HG03064 (cell line): ENCODE results near the gene LENG9.
A peak's percentile ranks its signal among the peaks of the same experiment; 100 is the strongest.
"Not testable (repeated sequence)": the region's sequence is repeated elsewhere in the genome, so short reads cannot be mapped to it uniquely, and the experiment has no call there.

Experiments used
- ATAC-seq: cut with Tn5 transposase; IDR thresholded peaks from one replicate; pipeline ENCODE4 v1.9.1; 2021; ENCODE audit warnings: low read depth; ENCODE audit not compliant: unreplicated experiment

The LENG9 gene

GRCh38 chr19:54460230-54461005 is 3.2 kb downstream of the LENG9 start:
- no peak for ATAC-seq

- no peak for ATAC-seq
These were observed 4.0 kb downstream of the LENG9 start for GRCh38 chr19:54459282-54460229.

DNA sequence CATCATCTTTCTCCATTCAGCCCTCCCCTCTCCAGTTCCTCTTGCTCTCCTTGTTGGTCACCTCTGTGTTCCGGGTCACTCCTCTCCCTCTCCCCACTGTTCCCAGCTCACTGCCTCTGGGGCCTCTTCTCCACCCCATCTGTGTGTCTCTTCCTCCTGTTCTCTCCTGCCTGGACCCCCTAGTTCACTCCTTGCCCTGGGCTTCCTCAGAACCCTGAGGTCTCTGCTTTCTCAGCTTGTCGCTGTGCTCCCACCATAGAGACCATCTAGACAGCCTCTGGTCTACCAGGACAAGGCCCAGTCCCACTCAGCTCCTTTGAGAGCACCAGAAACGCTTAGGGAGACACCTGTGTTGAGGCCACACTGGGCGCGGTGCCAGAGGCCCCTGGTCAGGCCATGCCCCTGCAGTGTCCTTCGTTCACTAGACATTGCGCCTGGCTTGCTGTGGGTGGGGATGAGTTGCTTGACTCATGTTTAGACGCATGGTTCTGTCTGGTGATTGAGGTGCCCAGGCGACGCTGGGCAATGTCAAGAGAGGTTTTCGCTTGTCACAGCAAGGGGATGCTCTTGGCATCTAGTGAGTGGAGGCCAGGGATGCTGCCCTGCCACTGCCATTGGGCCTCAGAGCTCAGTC is 4.8 kb downstream of the LENG9 start:
- no peak for ATAC-seq

DNA sequence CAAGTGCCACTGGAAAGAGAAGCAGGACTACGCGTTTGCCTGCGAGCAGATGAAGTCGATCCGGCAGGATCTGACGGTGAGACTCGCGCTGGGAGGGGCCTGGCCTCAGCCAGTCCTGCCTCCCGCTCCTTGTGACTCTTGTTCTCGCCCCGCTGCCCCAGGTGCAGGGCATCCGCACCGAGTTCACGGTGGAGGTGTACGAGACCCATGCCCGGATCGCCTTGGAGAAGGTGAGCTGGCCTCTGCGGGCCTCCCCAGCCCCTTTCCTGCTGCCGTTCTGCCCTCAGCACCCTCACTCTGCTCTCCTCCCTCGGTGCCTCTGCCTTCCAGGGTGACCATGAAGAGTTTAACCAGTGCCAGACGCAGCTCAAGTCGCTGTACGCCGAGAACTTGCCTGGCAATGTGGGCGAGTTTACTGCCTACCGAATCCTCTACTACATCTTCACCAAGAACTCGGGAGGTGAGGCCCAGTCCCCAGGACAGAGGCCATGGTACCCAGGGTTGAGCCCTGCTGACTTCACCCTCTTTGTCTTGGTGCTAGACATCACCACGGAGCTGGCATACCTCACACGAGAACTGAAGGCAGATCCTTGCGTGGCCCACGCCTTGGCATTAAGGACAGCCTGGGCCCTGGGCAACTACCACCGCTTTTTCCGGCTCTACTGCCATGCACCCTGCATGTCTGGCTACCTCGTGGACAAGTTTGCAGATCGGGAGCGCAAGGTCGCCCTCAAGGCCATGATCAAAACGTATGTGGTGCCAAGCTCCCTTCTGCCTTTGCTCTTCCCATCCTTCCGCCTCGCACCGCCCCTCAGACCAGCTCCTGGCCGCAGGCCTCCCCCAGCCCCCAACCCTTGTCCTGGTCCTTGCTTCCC is 5.6 kb downstream of the LENG9 start:
- no peak for ATAC-seq

DNA sequence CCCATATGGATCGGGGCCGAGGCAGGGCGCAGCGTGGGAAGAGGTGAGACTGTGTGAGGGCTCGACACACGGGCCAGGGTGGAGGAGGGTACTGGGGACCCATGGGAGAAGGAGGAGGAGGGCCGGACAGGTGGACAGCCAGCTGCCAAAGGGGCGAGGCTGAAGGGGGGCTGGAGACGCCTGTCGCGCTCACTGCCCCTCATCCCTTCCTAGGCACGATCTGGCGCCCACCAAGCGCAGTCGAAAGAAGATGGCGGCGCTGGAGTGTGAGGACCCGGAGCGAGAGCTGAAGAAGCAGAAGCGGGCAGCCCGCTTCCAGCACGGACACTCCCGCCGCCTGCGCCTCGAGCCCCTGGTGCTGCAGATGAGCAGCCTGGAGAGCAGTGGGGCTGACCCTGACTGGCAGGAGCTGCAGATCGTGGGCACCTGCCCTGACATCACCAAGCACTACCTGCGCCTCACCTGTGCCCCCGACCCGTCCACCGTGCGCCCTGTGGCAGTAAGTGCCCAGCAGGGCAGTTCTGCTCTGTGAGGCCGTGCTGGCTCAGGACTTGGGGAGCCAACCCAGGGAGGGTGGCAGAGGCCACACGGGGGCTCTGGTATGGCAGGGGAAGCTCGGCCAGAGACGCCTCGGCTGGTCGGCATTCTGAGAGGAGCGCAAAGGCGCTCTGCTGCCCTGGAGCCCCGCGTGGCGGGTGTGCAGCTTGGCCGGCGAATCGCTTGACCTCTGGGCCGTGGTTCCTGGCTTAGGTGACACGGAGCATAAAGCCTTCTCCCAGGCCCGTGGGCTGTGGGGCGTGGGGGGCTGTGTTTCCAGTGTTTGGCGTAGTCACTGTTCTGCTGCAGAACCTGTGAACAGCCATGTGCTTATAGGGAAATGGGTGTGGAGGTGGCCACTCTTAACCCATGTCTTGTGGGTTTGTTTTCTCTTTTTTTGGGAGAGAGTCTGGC is 6.9 kb downstream of the LENG9 start:
- no peak for ATAC-seq

DNA sequence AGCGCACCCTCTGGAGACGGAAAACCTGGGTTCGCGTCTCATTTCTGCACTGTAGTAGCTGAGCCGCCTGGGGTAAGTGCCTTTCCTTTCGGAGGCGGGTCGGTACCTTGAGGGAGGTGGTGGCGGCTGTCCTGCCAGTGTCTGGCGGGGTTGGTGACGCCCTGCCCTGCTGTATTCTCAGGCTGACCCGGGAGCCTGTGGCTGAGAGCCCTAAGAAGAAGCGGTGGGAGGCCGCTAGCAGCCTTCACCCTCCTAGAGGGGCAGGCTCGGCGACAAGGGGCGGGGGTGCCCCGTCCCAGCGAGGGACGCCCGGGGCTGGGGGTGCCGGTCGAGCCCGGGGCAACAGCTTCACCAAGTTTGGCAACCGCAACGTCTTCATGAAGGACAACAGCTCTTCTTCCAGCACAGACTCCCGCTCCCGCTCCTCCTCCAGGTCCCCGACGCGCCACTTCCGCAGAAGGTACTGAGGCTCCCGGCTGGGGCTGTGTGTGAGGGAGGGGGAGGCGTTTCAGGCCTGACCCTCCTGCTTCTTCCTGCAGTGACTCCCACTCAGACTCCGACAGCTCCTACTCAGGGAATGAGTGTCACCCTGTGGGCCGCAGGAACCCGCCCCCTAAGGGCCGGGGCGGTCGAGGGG is 7.7 kb downstream of the LENG9 start:
- ATAC-seq, result no peak

- ATAC-seq, result no peak
These were observed 8.6 kb downstream of the LENG9 start for GRCh38 chr19:54454781-54455675.

GRCh38 chr19:54453921-54454780 is 9.4 kb downstream of the LENG9 start:
- ATAC-seq, result no peak

DNA sequence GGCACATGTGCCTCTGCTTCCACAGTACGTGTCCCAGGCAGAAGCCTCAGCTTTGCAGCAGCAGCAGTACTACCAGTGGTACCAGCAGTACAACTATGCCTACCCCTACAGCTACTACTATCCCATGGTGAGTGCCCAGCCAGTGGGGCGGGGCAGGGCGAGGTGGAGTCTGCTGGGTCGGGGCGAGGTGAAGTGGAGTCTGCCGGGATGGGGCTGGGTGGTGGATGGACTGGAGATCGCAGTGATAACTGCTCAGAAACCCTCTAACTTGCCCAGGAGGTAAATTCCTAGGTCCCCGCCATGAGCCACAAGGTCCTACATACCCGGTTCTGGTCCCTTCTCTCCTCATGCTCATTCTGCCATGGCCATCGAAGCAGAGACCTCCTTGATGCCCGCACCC is 11.0 kb downstream of the LENG9 start:
- no peak for ATAC-seq

DNA sequence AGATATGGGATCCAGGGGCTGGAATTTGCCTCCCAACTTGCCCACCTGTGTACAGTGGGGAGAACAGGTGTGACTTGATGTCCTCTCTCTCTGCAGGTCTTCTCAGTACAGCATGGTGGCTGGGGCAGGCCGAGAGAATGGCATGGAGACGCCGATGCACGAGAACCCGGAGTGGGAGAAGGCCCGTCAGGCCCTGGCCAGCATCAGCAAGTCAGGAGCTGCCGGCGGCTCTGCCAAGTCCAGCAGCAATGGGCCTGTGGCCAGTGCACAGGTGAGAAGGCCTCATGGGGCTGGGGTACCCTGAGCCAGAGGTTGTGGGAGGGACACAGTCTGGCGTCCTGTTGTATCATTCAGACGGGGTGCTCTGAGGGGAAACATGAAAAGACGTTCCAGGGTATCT is 11.6 kb downstream of the LENG9 start:
- no peak for ATAC-seq

- no peak for ATAC-seq
These were observed 12.2 kb downstream of the LENG9 start for GRCh38 chr19:54451331-54451871.

GRCh38 chr19:54449701-54450069 is 13.9 kb downstream of the LENG9 start:
- no peak for ATAC-seq

DNA sequence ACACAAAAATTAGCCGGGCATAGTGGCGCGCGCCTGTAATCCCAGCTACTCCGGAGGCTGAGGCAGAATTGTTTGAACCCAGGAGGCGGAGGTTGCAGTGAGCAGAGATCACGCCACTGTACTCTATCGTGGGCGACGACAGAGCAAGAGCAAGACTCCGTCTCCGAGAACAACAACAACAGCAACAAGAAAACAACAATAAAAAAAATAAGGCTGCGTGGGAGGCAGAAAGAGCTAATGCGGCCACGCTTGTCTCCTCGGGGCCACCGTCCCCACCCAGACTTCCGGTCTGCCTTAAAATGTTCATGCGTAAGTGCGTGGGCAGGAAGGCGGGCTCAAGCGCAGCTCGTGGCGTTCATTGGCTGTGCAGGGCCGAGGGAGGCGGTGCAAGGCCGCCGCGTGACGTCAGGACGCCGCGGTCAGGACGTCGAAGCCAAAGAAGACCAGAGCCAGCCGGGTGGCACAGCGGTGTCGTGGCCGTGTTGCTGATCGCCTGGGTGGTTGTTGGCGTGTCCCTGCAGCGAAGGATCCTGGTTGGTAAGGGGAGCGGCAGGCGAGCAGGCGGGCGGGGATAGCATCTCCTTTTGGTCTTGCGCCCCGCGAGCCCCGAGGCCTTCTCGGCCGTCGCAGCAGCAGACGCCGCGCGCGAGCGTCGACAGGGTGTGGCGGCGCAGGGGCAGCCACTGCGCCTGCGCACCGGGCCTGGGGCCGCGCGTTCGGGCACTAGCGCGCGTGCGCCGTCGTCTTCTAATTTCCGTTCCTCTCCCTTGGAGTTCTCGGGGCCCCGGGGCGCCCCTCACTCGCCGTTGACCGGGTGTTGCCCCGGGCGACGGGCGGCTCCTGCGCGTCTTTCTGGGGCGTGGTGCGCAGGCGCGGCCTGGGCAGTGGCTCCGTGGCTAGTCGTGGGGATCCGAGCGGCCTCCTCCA is 14.5 kb downstream of the LENG9 start, which contains the start of gene LENG8:
LENG8 (plus strand) TSS at position 426 of the 927 bp plus-strand sequence. CDS start 2,146 bp downstream, outside the sequence.
- ATAC-seq, result peak; percentile 86

GRCh38 chr19:54448040-54448773 is 15.4 kb downstream of the LENG9 start:
- no peak for ATAC-seq

DNA sequence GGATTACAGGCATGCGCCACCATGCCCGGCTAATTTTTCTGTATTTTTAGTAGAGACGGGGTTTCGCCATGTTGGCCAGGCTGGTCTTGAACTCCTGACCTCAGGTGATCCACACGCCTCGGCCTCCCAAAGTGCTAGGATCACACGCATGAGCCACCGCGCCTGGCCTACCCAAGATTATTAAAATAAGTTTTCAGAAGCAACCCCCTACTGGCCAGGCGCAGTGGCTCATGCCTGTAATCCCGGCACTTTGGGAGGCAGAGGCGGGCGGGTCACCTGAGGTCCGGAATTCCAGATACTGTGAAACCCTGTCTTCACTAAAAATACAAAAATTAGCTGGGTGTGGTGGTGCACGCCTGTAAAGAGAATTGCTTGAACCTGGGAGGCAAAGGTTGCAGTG is 17.2 kb downstream of the LENG9 start:
- not testable (repeated sequence) for ATAC-seq
